NCI-H524 treated with DMSO at 0.1 percent for 48 hours (cell line): ENCODE data around the gene PSMA6.
"Not testable (repeated sequence)": the region's sequence is repeated elsewhere in the genome, so short reads cannot be mapped to it uniquely, and the experiment has no call there.

Experiments
- DNase-seq: peaks from one replicate; lab custom pipeline; 2025; lab: John Stamatoyannopoulos, UW

Gene PSMA6

GRCh38 chr14:35285168-35286002 lies 6.8 kb upstream of the PSMA6 start:
- no peak for DNase-seq

GRCh38 chr14:35286003-35286600 lies 6.1 kb upstream of the PSMA6 start:
- no peak for DNase-seq

- no peak for DNase-seq
These were observed 5.5 kb upstream of the PSMA6 start for GRCh38 chr14:35286707-35287106.

- DNase-seq: no peak
These were observed 4.7 kb upstream of the PSMA6 start for GRCh38 chr14:35287431-35288013.

- no peak for DNase-seq
These were observed 2.6 kb upstream of the PSMA6 start for GRCh38 chr14:35289623-35290022.

- no peak for DNase-seq
These were observed 784 bp downstream of the PSMA6 start for GRCh38 chr14:35292770-35293561.

GRCh38 chr14:35295845-35296161 lies 3.6 kb downstream of the PSMA6 start:
- no peak for DNase-seq

- no peak for DNase-seq
These were observed 4.4 kb downstream of the PSMA6 start for GRCh38 chr14:35296545-35296944.

GRCh38 chr14:35297706-35298105 lies 5.5 kb downstream of the PSMA6 start:
- DNase-seq: no peak

GRCh38 chr14:35298351-35298750 lies 6.2 kb downstream of the PSMA6 start:
- no peak for DNase-seq

GRCh38 chr14:35299708-35300107 lies 7.5 kb downstream of the PSMA6 start:
- DNase-seq: no peak

GRCh38 chr14:35300228-35300627 lies 8.0 kb downstream of the PSMA6 start:
- no peak for DNase-seq

- not testable (repeated sequence) for DNase-seq
These were observed 9.2 kb downstream of the PSMA6 start for GRCh38 chr14:35301334-35301733.

- DNase-seq: no peak
These were observed 9.8 kb downstream of the PSMA6 start for GRCh38 chr14:35301735-35302528.

- DNase-seq: no peak
These were observed 11.2 kb downstream of the PSMA6 start for GRCh38 chr14:35303149-35303935.

GRCh38 chr14:35304812-35305462 lies 12.8 kb downstream of the PSMA6 start:
- no peak for DNase-seq

GRCh38 chr14:35305633-35306032 lies 13.5 kb downstream of the PSMA6 start:
- no peak for DNase-seq

- no peak for DNase-seq
These were observed 13.9 kb downstream of the PSMA6 start for GRCh38 chr14:35306114-35306513.

GRCh38 chr14:35317820-35318219 lies 25.6 kb downstream of the PSMA6 start:
- no peak for DNase-seq

GRCh38 chr14:35319509-35319908 lies 27.3 kb downstream of the PSMA6 start:
- DNase-seq: no peak
